Left lung (tissue), 10 donors: Measurements from ENCODE around the gene UBXN7. TPM values are rescaled to one million over a fixed set of nuclear protein-coding genes. Genes with fewer than 3 reads are reported as not detected.
"Not testable (repeated sequence)": the region's sequence is repeated elsewhere in the genome, so short reads cannot be mapped to it uniquely, and the experiment has no call there.

Experiments
- ATAC-seq: fragments of 200-7000 bp; cut with Tn5 transposase; one replicate; pipeline ENCODE4 v1.9.1; 2020; ENCODE audit warnings: moderate library complexity
- DNase-seq, 4 donors: peaks; one replicate each; pipeline ENCODE4 v3.0.0-alpha.2; 2013 to 2020
- H3K27ac ChIP-seq, 2 donors: fragments of 200-600 bp; sonication (generic) in 1 of 2; one replicate each; pipeline versions ENCODE4 v1.5.0 to v1.8.0; 2020 to 2021
- H3K27me3 ChIP-seq, 2 donors: fragments of 200-600 bp; sonication (generic) in 1 of 2; one replicate each; pipeline versions ENCODE4 v1.5.0 to v1.8.0; 2020 to 2021
- H3K36me3 ChIP-seq, 2 donors: fragments of 200-600 bp; sonication (generic) in 1 of 2; one replicate each; pipeline versions ENCODE4 v1.5.0 to v1.8.0; 2020 to 2021
- H3K4me1 ChIP-seq, 2 donors: fragments of 200-600 bp; one replicate each; pipeline ENCODE4 v1.8.0; 2021
- H3K4me3 ChIP-seq, 2 donors: fragments of 200-600 bp; sonication (generic) in 1 of 2; one replicate each; pipeline versions ENCODE4 v1.5.0 to v1.8.0; 2020 to 2021; ENCODE audit warnings: mild to moderate bottlenecking in 1 of 2
- H3K9me3 ChIP-seq, 2 donors: fragments of 200-600 bp; sonication (generic) in 1 of 2; one replicate each; pipeline versions ENCODE4 v1.5.0 to v1.8.0; 2020 to 2021
- CTCF ChIP-seq, 2 donors: fragments of 200-600 bp; sonication (generic) in 1 of 2; IDR thresholded peaks; one replicate each; pipeline versions ENCODE4 v1.5.0 to v1.8.0; 2021; ENCODE audit warnings: antibody characterized with exemption in 2 of 2
- intact Hi-C, 2 donors: fragments of 100-400 bp; cut with DNase I; formaldehyde crosslinking; loops; one replicate each; pipeline versions ENCODE4 v1.11.2 to v1.14.2; 2022
- polyA plus RNA-seq, 6 donors: library from polyadenylated mRNA; unstranded; fragments of 120-200 nt; gene quantifications; one replicate each; pipeline ENCODE4 v1.2.1, GENCODE V29; 2013; ENCODE audit not compliant: insufficient read length in 6 of 6
- total RNA-seq, 2 donors: library from RNA; stranded (reverse); fragmentation: NEBNext Ultra II Directional; extraction: Animal tissue kit (Norgen Biotek cat#: 25700); gene quantifications; one replicate each; pipeline ENCODE4 v1.2.1, GENCODE V29; 2021
- donor health status: DM: no; HTN: yes; CAD: no.
- donor health status: DM: no; HTN: no; CAD: no.

UBXN7 gene
- total and polyA plus RNA-seq, 8 donors, result 35.2 to 56.3 (median 40.2) TPM

- TF ChIP-seq CTCF (IDR thresholded peaks at IDR 0.05), result no peak
- Histone ChIP-seq H3K27me3 (no peaks in the 10 kb centered on the region), H3K27ac (peak overlapping the region in 1 of 2 donors; percentile 1), H3K36me3 (peaks cover 0 to 17% of the 10 kb centered on the region in 2 donors), H3K9me3 (no peaks in the 10 kb centered on the region), H3K4me3 (no peak overlapping the region), H3K4me1 (peaks cover 4 to 15% of the 10 kb centered on the region in 2 donors)
- peak in 3 of 4 donors; percentile 3 to 77 (median 33) for DNase-seq
- ATAC-seq, result peak; percentile 44
- intact Hi-C loops, result no loop called here
Observed at GRCh38 chr3:196423044-196423781, 9.0 kb downstream of the UBXN7 start.

DNA sequence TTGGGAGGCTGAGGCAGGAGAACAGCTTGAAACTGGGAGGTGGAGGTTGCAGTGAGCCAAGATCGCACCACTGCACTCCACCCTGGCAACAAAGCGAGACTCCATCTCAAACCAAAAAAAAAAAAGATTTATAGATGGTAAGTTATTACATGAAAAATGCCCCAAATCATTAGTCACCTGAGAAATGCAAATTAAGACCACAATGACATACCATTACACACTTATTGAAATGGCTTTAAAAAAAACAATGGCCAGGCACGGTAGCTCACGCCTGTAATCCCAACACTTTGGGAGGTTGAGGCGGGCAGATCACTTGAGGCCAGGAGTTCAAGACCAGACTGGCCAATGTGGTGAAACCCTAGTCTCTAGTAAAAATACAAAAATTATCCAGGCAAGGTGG is 10.6 kb downstream of the UBXN7 start:
- H3K36me3 ChIP-seq, DNase-seq, intact Hi-C loops, H3K27ac ChIP-seq, H3K4me3 ChIP-seq, H3K9me3 ChIP-seq, ATAC-seq, H3K27me3 ChIP-seq: not testable (repeated sequence)
- H3K4me1 ChIP-seq, result peaks cover 4 to 19% of the 10 kb centered on the region in 2 donors

- H3K36me3 ChIP-seq, result no peaks in the 10 kb centered on the region
- no peaks in the 10 kb centered on the region for H3K27me3 ChIP-seq
- ATAC-seq (no peak), DNase-seq (no peak)
- peaks cover 4 to 31% of the 10 kb centered on the region in 2 donors for H3K4me1 ChIP-seq
- TF ChIP-seq CTCF (IDR thresholded peaks at IDR 0.05), result no peak
- H3K27ac ChIP-seq, result no peak overlapping the region
- H3K9me3 ChIP-seq, result no peaks in the 10 kb centered on the region
- intact Hi-C loops, result no loop called here
- H3K4me3 ChIP-seq, result no peak overlapping the region
Observed at GRCh38 chr3:196419386-196419785, 12.8 kb downstream of the UBXN7 start.

- Histone ChIP-seq H3K27ac (no peak overlapping the region), H3K27me3 (no peaks in the 10 kb centered on the region), H3K4me3 (no peak overlapping the region), H3K4me1 (peaks cover 4 to 31% of the 10 kb centered on the region in 2 donors), H3K9me3 (no peaks in the 10 kb centered on the region), H3K36me3 (no peaks in the 10 kb centered on the region)
- no peak for ATAC-seq
- TF ChIP-seq CTCF (IDR thresholded peaks at IDR 0.05), result no peak
- DNase-seq, result no peak
- intact Hi-C loops, result no loop called here
Observed at GRCh38 chr3:196418601-196419000, 13.6 kb downstream of the UBXN7 start.

DNA sequence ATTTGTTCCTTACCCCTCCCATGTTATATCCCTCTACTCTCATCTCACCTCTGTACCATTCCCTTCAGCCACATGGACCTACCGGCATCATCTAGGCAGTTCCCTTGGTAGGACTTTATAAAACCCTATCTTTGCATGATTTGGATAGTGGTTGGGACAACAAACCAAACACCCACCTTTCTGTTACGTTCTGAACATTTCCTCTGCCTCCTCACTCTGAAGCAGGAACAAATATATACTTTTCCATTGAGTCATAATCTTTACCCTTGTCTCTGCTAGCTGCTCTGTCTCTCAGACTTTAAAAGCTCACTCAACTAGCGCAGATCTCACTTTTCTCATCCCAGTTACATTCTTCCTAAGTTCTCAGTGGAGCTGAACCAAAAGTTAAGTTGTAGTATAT is 17.8 kb downstream of the UBXN7 start:
- Histone ChIP-seq H3K27me3 (no peaks in the 10 kb centered on the region), H3K36me3 (no peaks in the 10 kb centered on the region), H3K4me1 (peaks cover 0 to 32% of the 10 kb centered on the region in 2 donors), H3K4me3 (no peak overlapping the region), H3K27ac (no peak overlapping the region), H3K9me3 (no peaks in the 10 kb centered on the region)
- DNase-seq (no peak), ATAC-seq (no peak)
- TF ChIP-seq CTCF (IDR thresholded peaks at IDR 0.05), result no peak
- intact Hi-C loops, result no loop called here

DNA sequence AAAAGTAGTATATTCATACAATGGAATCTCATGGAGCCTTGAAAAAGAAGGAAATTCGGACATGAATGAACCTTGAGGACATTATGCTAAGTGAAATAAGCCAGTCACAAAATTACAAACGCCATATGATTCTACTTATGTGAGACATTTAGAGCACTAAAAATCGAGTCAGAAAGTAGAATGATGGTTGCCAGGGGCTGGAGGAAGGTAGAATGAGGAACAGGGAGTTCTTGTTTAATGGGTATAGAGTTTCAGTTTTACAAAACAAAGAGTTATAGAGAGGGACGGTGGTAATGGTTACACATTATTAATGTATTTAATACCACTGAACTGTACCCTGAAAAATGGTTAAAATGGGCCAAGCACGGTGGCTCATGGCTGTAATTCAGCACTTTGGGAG is 19.5 kb downstream of the UBXN7 start:
- Histone ChIP-seq H3K4me3 (no peak overlapping the region), H3K27me3 (no peaks in the 10 kb centered on the region), H3K4me1 (peaks cover 0 to 23% of the 10 kb centered on the region in 2 donors), H3K9me3 (no peaks in the 10 kb centered on the region), H3K27ac (no peak overlapping the region), H3K36me3 (no peaks in the 10 kb centered on the region)
- intact Hi-C loops, result no loop called here
- TF ChIP-seq CTCF (IDR thresholded peaks at IDR 0.05), result no peak
- ATAC-seq, result no peak
- DNase-seq, result no peak
